Fibroblast of peridontal ligament (primary cell): ENCODE results near the gene CENPW.

Source experiments
- DNase-seq: peaks from one replicate; pipeline ENCODE4 v3.0.0-alpha.2; 2010; ENCODE audit errors: extremely low read depth

Gene CENPW

DNA sequence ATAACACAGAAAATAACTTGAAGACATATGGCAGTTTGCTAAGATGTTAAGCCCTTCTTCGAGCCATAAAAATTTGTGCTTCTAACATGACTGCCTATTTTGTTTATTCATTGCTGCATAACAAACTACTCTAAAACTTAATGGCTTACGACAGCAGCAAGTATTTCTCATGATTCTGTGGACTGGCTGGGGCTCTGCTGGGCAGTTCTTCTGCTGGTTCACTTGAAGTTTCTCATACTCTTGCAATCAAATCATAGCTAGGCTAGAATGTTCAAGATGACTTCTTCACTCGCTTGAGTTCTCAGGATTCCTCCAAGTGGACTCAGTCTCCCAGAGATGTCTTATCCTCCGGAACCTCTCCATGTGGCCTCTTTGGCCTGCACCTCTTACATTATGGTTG, 33.4 kb downstream of the CENPW start:
- DNase-seq, result no peak

DNA sequence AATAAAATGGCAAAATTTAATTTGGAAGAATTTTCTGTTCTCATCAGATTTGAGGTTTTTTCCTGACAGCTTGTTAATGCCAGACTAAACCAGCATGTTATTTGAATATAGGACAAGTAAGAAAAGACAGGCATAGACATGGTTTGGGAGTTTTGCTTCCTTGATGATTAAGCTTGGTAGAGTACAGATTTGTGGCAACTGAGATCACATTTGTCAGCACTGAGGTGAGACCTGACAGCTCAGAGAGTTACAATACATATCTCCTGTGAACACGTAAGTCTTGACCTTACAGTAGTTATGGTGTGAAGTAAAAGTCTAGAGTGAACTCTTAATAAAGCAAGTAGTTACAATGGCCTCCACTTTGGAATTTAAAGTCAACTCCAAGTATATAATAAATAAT, 34.5 kb downstream of the CENPW start:
- no peak for DNase-seq

DNA sequence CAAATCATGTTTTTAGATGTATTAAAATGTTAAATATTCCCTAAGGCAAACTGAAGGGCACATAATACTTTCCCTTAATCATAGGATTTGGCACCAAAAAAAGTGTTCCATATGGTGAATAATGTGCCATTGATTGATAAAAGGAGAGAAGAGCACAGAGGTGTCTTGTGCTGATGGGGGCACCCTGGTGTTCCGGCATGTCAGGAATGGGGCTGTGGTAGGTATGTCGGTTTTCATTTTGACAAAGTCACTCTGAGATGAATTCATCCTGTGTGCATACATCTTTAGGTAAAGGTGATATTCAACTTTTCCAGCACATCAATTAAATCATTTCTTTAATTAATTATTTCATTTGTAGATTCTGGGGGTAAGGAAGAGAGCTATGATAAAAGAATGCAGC, 36.8 kb downstream of the CENPW start:
- DNase-seq, result no peak

DNA sequence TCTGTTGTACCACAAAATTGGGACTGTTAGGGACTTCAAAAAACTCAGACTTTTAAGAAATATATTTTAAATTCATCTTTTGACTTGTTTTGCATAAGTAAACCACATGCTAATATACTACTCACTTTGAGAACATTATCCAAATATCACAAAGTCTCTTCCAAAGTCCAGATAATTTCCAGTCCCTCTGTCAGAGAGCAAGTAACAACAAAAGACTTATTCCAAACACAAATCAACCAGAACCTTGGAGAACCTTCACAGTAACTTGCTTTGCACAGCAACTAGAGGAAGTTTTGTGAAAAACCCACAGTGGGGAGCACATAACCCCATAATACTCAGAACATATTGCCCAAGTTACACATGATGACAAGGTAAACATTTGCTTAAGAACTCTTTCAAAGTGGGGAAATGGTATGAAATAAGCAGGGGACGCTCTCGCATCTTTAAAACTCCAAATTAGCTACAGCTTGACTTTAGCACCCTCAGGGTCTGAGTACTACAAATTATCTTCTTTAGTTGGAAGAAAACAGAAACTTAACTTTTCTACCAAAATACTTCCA, 37.8 kb downstream of the CENPW start:
- DNase-seq, result no peak

DNA sequence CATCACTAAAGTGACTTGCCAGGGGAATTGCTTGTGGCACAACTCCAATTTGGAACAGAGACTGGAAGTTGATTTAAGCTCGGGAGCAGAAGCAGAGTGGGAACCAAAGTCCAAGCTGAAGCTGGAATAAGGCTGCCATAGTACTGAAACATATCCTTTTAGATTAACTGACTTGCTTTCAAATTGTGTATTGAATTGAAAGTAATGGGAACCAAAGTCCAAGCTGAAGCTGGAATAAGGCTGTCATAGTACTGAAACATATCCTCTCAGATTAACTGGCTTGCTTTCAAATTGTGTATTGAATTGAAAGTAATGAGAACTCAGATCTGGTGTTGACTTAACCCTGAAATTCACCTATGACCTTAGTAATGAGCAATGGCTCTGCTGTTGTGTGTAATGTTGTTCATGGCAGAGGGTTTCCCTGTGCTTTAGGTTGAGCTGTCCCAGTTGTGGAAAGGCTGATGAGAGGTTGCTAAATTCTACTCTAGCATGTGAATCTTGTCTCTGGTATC, 40.2 kb downstream of the CENPW start:
- no peak for DNase-seq

DNA sequence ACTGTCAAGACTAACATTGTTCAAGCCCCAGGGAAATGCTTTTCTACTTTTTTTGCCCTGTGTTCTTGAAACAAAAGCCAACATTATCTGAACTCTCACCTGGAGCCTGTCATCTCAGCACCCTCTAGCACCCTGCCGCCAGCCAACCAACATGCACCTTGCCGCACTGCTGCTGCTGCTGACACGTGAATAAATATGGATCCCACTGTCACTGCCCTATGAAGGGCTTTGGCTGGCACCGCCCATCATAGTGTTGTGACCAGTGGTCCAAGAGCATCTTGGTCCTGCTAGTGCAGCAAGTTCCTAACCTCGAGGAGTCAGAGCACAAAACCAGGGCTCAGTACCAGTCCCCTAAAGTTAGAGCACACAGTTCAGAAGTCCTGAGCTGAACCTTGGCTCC, 41.6 kb downstream of the CENPW start:
- DNase-seq, result no peak

DNA sequence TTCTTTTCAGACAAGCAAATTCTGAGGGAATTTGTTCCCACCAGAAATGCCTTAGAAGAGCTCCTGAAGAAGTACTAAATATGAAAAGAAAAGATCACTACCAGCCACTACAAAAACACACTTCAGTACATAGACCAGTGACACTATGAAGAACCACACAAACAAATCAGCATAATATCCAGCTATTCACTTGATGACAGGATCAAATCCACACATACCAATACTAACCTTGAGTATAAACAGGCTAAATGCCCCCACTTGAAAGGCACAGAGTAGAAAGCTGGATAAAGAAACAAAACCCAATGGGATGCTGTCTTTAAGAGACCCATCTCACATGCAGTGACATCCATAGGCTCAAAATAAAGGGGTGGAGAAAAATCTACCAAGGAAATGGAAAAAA, 43.3 kb downstream of the CENPW start:
- DNase-seq, result no peak

DNA sequence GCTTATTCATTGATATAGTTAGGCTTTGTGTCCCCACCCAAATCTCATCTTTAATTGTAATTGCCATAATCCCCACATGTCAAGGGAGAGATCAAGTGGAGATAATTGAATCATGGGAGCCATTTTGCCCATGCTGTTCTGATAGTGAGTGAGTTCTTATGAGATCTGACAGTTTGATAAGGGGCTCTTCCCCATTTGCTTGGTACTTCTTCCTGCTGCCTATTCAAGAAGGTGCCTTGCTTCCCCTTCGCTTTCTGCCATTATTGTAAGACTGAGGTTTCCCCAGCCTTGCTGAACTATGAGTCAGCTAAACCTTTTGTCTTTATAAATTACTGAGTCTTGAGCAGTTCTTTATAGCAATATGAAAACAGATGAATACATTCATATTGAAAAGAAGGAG, 45.6 kb downstream of the CENPW start:
- DNase-seq, result no peak

DNA sequence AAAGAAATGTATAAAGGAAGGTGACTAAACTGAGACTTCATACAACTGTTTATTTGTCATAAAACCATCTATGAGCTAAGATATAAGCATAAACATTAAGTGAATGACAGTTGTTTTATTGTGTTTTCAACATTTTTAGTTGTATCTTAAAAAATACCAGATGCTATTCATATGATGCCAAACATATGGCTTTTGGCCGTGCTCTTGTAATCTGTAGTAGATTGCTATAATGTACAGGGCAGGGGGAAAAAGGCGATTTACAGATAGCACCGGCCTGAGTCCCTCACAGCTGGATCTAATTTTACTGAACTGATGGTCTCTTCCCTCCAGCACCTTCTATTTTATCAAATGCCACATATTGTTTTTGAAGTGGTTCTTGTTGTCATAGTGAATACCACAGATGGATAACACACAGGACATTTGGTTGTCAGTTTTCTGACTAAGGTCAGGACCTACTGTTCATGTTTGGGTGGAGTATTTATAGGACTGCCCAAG, 48.2 kb downstream of the CENPW start:
- no peak for DNase-seq

DNA sequence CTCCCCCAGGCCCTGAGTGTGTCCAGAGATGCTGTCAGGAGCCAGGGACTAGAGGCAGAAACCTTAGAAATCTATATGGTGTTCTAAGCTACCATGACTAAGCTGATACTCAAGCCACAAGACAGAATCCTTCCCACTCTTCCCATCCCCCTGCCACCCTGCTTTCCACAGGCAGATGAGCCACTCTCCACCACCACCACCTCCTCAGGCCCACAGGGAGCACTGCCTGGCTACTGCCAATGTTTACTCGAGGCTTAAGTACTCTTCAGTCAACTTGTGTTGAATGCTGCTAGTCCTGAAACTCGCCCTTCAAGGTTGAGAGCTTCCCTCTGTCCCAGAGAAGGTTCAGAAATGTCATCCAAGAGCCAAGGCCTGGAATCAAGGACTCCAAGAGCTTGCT, 56.2 kb downstream of the CENPW start:
- DNase-seq, result no peak
